DND-41 (cell line): ENCODE measurements around the gene AP5M1.

ENCODE experiments used
- CTCF ChIP-seq: IDR thresholded peaks from 2 replicates; pipeline ENCODE4 v1.5.1; 2012; ENCODE audit warnings: borderline replicate concordance, low read length, moderate library complexity, mild to moderate bottlenecking; ENCODE audit not compliant: poor library complexity, severe bottlenecking; ENCODE audit errors: extremely low read depth
- EZH2 ChIP-seq: IDR thresholded peaks from 3 replicates; pipeline ENCODE4 v1.6.1; 2012; ENCODE audit warnings: borderline replicate concordance, low read depth, mild to moderate bottlenecking, moderate library complexity, low read length, inconsistent platforms; ENCODE audit not compliant: severe bottlenecking

DNA sequence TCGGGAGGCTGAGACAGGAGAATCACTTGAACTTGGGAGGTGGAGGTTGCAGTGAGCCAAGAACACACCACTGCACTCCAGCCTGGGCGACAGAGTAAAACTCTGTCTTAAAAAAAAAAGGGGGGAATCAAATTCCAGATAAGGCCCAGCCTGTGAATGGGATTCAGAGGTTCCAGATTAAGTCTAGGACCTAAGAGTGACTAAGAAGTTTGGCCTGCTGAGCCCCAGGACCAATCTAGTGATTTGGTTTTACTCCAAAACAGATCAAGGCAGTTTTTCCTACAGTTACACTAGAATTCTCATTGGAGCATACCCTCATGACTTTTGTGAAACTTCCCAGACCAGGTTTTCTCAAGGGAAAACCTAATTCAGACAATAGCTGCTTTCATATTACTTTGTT is 22.8 kb upstream of the AP5M1 start:
- no peak for TF ChIP-seq CTCF
- TF ChIP-seq EZH2, result no peak
